Parathyroid adenoma (tissue), 2 donors: ENCODE data around the gene PFKL.

ENCODE experiments used
- H2AFZ ChIP-seq: fragments of 300-600 bp; sonication (generic); one replicate; pipeline ENCODE4 v1.7.0; 2017; ENCODE audit warnings: antibody characterized with exemption, mild to moderate bottlenecking
- H3K27ac ChIP-seq: fragments of 300-600 bp; sonication (generic); one replicate; pipeline ENCODE4 v1.7.0; 2017
- H3K27me3 ChIP-seq: fragments of 300-600 bp; sonication (generic); one replicate; pipeline ENCODE4 v1.7.0; 2017; ENCODE audit warnings: low read length; ENCODE audit not compliant: control insufficient read depth, insufficient read depth
- H3K36me3 ChIP-seq: fragments of 300-600 bp; sonication (generic); one replicate; pipeline ENCODE4 v1.7.0; 2017; ENCODE audit warnings: low read length; ENCODE audit not compliant: control insufficient read depth, insufficient read depth
- H3K4me1 ChIP-seq: fragments of 300-600 bp; sonication (generic); one replicate; pipeline ENCODE4 v1.7.0; 2017; ENCODE audit warnings: control low read depth
- H3K4me2 ChIP-seq: fragments of 300-600 bp; sonication (generic); one replicate; pipeline ENCODE4 v1.7.0; 2017; ENCODE audit warnings: low read length
- H3K4me3 ChIP-seq: fragments of 300-600 bp; sonication (generic); one replicate; pipeline ENCODE4 v1.7.0; 2017; ENCODE audit warnings: low read depth, low read length
- H3K79me2 ChIP-seq: fragments of 300-600 bp; sonication (generic); one replicate; pipeline ENCODE4 v1.7.0; 2017; ENCODE audit warnings: control low read depth
- H3K9ac ChIP-seq: fragments of 300-600 bp; sonication (generic); one replicate; pipeline ENCODE4 v1.7.0; 2017; ENCODE audit warnings: mild to moderate bottlenecking
- H3K9me3 ChIP-seq: fragments of 300-600 bp; sonication (generic); one replicate; pipeline ENCODE4 v1.7.0; 2017; ENCODE audit warnings: low read length; ENCODE audit not compliant: control insufficient read depth
- CTCF ChIP-seq: fragments of 300-600 bp; sonication (generic); IDR thresholded peaks from one replicate; pipeline ENCODE4 v1.7.0; 2017; ENCODE audit warnings: antibody characterized with exemption, mild to moderate bottlenecking
- donor health status: primary hyperparathyroidism.

PFKL gene

GRCh38 chr21:44334329-44335030 is 34.6 kb downstream of the PFKL start:
- TF ChIP-seq CTCF, result no peak
- no peak overlapping the region for H3K27ac ChIP-seq
- no peak overlapping the region for H3K9ac ChIP-seq
- H3K9me3 ChIP-seq, result no peaks in the 10 kb centered on the region
- no peaks in the 10 kb centered on the region for H3K79me2 ChIP-seq
- H3K36me3 ChIP-seq, result no peaks in the 10 kb centered on the region
- no peaks in the 10 kb centered on the region for H3K4me1 ChIP-seq
- no peak overlapping the region for H2AFZ ChIP-seq
- H3K4me2 ChIP-seq, result no peak overlapping the region
- H3K27me3 ChIP-seq, result no peaks in the 10 kb centered on the region
- H3K4me3 ChIP-seq, result no peak overlapping the region

GRCh38 chr21:44335266-44336059 is 35.6 kb downstream of the PFKL start:
- Histone ChIP-seq H3K4me2 (no peak overlapping the region), H3K9ac (no peak overlapping the region), H3K9me3 (no peaks in the 10 kb centered on the region), H3K27ac (no peak overlapping the region), H3K36me3 (no peaks in the 10 kb centered on the region), H3K4me3 (no peak overlapping the region), H2AFZ (no peak overlapping the region), H3K79me2 (no peaks in the 10 kb centered on the region), H3K27me3 (no peaks in the 10 kb centered on the region), H3K4me1 (peaks cover 4% of the 10 kb centered on the region)
- no peak for TF ChIP-seq CTCF

- H3K9ac ChIP-seq, result no peak overlapping the region
- no peak for TF ChIP-seq CTCF
These were observed 37.6 kb downstream of the PFKL start for GRCh38 chr21:44337449-44337848.

GRCh38 chr21:44337941-44338895 is 38.4 kb downstream of the PFKL start:
- no peak for TF ChIP-seq CTCF
- Histone ChIP-seq H3K4me3 (peak overlapping the region; percentile 53), H3K4me2 (peak overlapping the region; percentile 57), H2AFZ (peak overlapping the region; percentile 73), H3K27me3 (no peaks in the 10 kb centered on the region), H3K27ac (peak overlapping the region; percentile 65), H3K9me3 (no peaks in the 10 kb centered on the region), H3K4me1 (peaks cover 8% of the 10 kb centered on the region), H3K9ac (no peak overlapping the region), H3K36me3 (no peaks in the 10 kb centered on the region), H3K79me2 (no peaks in the 10 kb centered on the region)

More at GRCh38 chr21:44337449-44337848, 37.6 kb downstream of the PFKL start:
- Histone ChIP-seq H3K27me3 (no peaks in the 10 kb centered on the region), H2AFZ (no peak overlapping the region), H3K27ac (no peak overlapping the region), H3K4me2 (no peak overlapping the region), H3K79me2 (no peaks in the 10 kb centered on the region), H3K9me3 (no peaks in the 10 kb centered on the region), H3K4me3 (no peak overlapping the region), H3K4me1 (peaks cover 7% of the 10 kb centered on the region), H3K36me3 (no peaks in the 10 kb centered on the region)
